GM12865 (cell line): ENCODE data around the gene INS.
A peak's percentile ranks its signal among the peaks of the same experiment; 100 is the strongest.
"Not testable (repeated sequence)": the region's sequence is repeated elsewhere in the genome, so short reads cannot be mapped to it uniquely, and the experiment has no call there.

Source experiments
- DNase-seq: peaks from one replicate; pipeline ENCODE4 v3.0.0; 2010; ENCODE audit warnings: low read depth
- H3K4me3 ChIP-seq: 2 replicates; pipeline ENCODE4 v1.5.1; 2011; ENCODE audit warnings: mild to moderate bottlenecking, low read depth, low read length, control low read depth
- CTCF ChIP-seq: IDR thresholded peaks from 2 replicates; pipeline ENCODE4 v1.5.1; 2011; ENCODE audit warnings: low read length, control low read depth, low read depth, inconsistent platforms; ENCODE audit not compliant: insufficient read depth; ENCODE audit errors: missing control alignments

The INS gene

GRCh38 chr11:2198621-2199365 is 37.8 kb upstream of the INS start:
- no peak overlapping the region for H3K4me3 ChIP-seq
- no peak for DNase-seq
- TF ChIP-seq CTCF, result no peak

GRCh38 chr11:2197771-2198520 is 36.9 kb upstream of the INS start:
- no peak for DNase-seq
- no peak for TF ChIP-seq CTCF
- no peak overlapping the region for H3K4me3 ChIP-seq

- no peak overlapping the region for H3K4me3 ChIP-seq
- TF ChIP-seq CTCF, result peak; percentile 79
- DNase-seq, result peak; percentile 64
These were observed 36.2 kb upstream of the INS start for GRCh38 chr11:2196970-2197770.

GRCh38 chr11:2195756-2196088 is 34.7 kb upstream of the INS start:
- no peak overlapping the region for H3K4me3 ChIP-seq
- TF ChIP-seq CTCF, result no peak
- no peak for DNase-seq

GRCh38 chr11:2194877-2195755 is 34.1 kb upstream of the INS start:
- H3K4me3 ChIP-seq, result no peak overlapping the region
- TF ChIP-seq CTCF, result peak; percentile 84
- peak; percentile 26 for DNase-seq

- not testable (repeated sequence) for H3K4me3 ChIP-seq, DNase-seq
These were observed 33.0 kb upstream of the INS start for GRCh38 chr11:2193888-2194595.
